ENCODE data around the gene CEBPE. TPM values are rescaled to one million over a fixed set of nuclear protein-coding genes. Genes with fewer than 3 reads are reported as not detected.

The CEBPE gene
- 1 to 10 TPM in 1 of 2 donors, under 1 TPM in 1; 0.26 to 1.0 TPM for total RNA-seq
- under 1 TPM in 4 of 6 donors, not detected in 2; 0.14 to 0.26 (median 0.18) TPM for polyA plus RNA-seq (ENCODE audit: insufficient read length in 6 of 6)
- long read RNA-seq, donor 1, result 0 reads
- long read RNA-seq, donor 2, result 0 reads
- long read RNA-seq, donor 3, result 0 reads
- long read RNA-seq, donor 4, result 0 reads
- long read RNA-seq, donor 5, result 0 reads
- long read RNA-seq, donor 6, result 0 reads
- long read RNA-seq, donor 7, result 0 reads
- long read RNA-seq, donor 8, result 0 reads
- long read RNA-seq, donor 9, result 0 reads
- long read RNA-seq, donor 10, result 0 reads
- long read RNA-seq, donor 11, result 0 reads
- long read RNA-seq, donor 12, result 0 reads

DNA sequence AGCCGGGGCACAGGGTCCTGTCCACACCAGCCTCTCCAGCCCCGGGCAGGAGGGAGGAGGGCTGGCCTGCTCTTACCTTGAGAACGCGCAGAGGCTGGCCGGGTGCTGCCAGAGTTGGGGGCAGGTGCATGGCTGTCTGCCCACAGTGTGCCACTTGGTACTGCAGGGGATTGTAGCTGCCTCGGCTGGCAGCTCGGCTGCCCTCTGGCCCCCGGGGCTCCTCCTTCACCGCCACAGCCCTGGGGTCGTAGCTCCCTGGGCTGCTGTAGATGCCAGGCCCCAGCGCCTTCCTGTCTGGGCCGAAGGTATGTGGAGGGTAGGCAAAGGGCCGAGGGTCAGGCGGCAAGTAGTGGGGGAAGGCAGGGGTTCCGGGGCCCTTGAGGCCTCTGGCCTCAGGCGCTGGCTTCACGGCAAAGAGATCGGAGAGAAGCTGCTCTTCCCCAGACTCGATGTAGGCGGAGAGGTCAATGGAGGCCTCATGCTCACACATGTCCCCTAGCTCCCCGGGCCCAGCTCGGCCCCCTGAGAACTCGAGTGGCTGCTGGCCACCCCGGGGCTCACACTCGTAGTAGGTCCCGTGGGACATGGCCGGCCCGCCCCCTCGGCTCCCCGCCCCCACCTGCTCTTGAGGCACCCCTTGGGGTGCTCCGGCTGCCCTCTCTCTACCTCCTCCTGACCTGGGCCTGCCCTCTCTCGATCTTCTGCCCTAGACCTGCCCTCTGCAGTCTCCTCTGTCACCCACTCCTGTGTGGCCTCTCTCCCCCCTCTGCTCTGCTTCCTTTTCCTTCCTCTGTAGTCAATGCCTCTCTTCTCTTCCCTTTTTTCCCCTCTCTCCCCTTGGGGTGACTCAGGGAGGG, at the start of gene CEBPE:
Gene CEBPE (minus strand): TSS at position 750 of the 857 bp plus-strand sequence. CDS start 164 bp downstream, at position 586.
- intact Hi-C loops (cut with DNase I), result no loop called here
- ATAC-seq, result no peak
- TF ChIP-seq, protein P1, sequence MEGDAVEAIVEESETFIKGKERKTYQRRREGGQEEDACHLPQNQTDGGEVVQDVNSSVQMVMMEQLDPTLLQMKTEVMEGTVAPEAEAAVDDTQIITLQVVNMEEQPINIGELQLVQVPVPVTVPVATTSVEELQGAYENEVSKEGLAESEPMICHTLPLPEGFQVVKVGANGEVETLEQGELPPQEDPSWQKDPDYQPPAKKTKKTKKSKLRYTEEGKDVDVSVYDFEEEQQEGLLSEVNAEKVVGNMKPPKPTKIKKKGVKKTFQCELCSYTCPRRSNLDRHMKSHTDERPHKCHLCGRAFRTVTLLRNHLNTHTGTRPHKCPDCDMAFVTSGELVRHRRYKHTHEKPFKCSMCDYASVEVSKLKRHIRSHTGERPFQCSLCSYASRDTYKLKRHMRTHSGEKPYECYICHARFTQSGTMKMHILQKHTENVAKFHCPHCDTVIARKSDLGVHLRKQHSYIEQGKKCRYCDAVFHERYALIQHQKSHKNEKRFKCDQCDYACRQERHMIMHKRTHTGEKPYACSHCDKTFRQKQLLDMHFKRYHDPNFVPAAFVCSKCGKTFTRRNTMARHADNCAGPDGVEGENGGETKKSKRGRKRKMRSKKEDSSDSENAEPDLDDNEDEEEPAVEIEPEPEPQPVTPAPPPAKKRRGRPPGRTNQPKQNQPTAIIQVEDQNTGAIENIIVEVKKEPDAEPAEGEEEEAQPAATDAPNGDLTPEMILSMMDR (IDR thresholded peaks at IDR 0.05), result no peak
- Histone ChIP-seq H3K9me3 (no peaks in the 10 kb centered on the region), H3K4me3 (peak within 1 kb of the TSS in 1 of 2 donors; percentile 22), H3K27me3 (no peaks in the 10 kb centered on the region), H3K36me3 (no peaks in the 10 kb centered on the region), H3K27ac (peak within 1 kb of the TSS in 1 of 2 donors; percentile 89), H3K4me1 (peaks cover 19 to 67% of the 10 kb centered on the region in 2 donors)
- DNase-seq, result peak in 1 of 4 donors; percentile 83

DNA sequence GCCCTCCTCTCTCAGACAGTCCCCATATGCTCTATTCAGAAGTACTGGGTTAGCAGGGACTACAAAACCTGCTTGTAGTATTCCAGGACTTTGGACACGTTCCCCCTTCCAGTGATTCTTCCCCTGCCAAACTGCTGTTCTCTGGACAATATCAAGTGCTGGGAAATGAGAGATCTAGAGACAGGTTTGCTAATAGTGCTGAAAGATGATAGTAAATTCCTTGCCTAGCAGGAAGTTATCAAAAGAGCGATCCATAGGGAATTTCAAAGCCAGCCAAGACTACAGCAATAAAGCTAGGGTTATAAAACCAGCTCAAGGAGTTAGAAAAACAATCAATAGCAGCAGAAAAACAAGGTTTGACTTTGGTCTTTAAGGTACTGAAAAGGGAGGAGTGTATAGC, 49.2 kb upstream of the CEBPE start:
- no peak for DNase-seq
- TF ChIP-seq, protein P1 (IDR thresholded peaks at IDR 0.05), result no peak
- intact Hi-C loops (cut with DNase I), result no loop called here
- no peaks in the 10 kb centered on the region for H3K27me3 ChIP-seq
- no peak overlapping the region for H3K4me3 ChIP-seq
- ATAC-seq, result no peak
- H3K36me3 ChIP-seq, result no peaks in the 10 kb centered on the region
- no peak overlapping the region for H3K27ac ChIP-seq
- H3K4me1 ChIP-seq, result peaks cover 11 to 31% of the 10 kb centered on the region in 2 donors
- no peaks in the 10 kb centered on the region for H3K9me3 ChIP-seq

DNA sequence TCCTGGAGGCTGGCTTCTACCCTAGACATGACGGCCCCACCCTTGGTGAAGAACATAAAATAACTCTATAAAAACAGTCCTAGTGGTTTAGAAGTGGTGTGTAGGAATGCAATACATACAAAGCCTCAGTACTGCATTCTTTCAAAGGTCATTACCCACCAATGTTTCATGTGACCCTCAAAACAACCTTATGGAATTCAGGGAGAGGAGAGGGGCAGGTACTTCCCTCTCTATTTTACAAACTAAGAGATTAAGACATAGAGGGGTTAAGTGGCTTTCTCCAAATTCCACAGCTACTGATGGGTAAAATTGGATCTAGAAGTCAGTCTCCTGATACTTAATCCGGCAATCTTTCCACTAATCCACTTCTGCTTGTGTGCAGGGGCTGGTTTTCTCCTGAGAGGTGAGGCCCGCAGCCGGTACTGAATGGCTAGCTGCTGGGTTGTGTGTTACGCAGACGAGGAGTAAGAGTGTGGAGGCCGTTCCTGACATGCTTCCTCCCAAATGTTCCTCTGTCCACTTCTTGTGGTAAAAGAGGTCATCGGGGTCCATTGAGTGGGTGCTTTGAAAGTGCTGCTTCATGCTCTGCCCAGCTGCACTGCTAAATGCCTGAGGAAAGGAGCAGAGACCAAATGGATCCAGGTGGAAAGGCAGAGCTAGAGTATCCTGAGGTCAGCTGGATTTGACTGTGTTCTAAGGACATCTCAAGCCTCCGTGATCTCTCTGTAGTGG, 48.2 kb upstream of the CEBPE start:
- ATAC-seq, result peak; percentile 50
- Histone ChIP-seq H3K9me3 (no peaks in the 10 kb centered on the region), H3K27ac (peak overlapping the region in 1 of 2 donors; percentile 33), H3K4me1 (peaks cover 11 to 35% of the 10 kb centered on the region in 2 donors), H3K36me3 (no peaks in the 10 kb centered on the region), H3K27me3 (no peaks in the 10 kb centered on the region), H3K4me3 (no peak overlapping the region)
- no peak for DNase-seq
- intact Hi-C loops (cut with DNase I), result no loop called here
- TF ChIP-seq, protein P1 (IDR thresholded peaks at IDR 0.05), result no peak

DNA sequence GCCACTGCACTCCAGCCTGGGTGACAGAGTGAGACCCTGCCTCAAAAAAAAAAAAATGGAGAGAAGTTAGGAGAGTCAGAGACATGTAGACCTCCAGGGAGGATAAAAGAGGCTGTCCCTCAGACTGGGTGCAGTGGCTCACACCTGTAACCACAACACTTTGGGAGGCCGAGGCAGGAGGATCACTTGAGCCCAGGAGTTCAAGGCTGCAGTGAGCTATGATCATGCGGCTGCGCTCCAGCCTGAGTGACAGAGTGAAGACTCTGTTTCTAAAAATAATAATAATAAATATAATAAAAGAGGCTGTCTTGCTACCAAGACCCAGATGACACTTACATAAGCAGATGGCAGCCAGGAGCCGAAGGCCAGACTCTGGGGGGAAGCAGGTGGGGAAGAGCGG, 45.9 kb upstream of the CEBPE start:
- H3K27ac ChIP-seq, result no peak overlapping the region
- no peak overlapping the region for H3K4me3 ChIP-seq
- TF ChIP-seq, protein P1 (IDR thresholded peaks at IDR 0.05), result no peak
- no peaks in the 10 kb centered on the region for H3K9me3 ChIP-seq
- intact Hi-C loops (cut with DNase I), result no loop called here
- no peaks in the 10 kb centered on the region for H3K27me3 ChIP-seq
- no peak for ATAC-seq
- H3K36me3 ChIP-seq, result no peaks in the 10 kb centered on the region
- DNase-seq, result no peak
- H3K4me1 ChIP-seq, result peaks cover 23 to 56% of the 10 kb centered on the region in 2 donors
